HG03196 (cell line): ENCODE measurements around the gene KCP.

ENCODE experiments used
- ATAC-seq: cut with Tn5 transposase; IDR thresholded peaks from one replicate; pipeline ENCODE4 v1.9.1; 2021; ENCODE audit not compliant: unreplicated experiment

The KCP gene

DNA sequence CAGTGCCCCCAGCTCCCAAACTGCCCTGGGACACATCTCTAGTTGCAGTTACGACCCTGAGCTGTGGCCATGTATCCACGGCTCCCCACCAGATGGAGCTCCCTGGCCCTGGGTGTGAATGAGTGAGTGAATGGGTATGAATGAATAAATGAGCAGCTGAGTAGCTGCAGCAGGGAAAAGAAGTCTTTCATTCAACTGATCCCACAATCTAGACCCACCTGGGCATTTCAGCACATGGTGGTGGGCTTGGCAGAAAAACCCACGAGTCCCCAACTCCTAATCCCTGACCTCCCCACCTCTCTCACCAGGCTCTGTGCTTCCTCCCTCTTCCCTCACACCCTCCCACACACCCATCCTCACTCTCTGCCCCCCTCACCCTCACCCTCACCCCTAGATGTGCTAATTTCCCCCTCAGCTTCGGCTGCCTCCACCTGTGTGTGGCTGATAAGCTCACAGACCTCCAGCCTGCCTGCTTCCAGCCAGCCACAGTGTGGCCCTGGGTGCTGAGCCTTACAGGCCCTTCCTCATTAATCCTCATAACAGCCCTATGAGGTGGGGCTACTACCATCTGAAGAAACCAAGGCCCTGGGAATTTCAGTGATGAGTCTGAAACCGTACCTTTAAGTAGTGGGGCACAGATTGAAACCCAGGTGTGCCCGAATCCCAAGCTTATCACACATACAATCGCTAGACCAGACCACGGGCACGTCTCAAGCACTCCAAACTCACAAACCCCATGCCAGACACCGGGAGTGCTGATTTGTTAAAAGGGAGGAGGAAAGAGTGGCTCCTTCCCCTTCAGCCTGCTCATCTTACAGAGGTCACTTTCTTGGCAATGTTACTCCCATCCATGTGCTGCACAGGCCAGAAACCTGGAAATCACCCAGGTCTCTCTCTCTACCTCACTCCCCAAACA, 50.1 kb downstream of the KCP start:
- no peak for ATAC-seq

DNA sequence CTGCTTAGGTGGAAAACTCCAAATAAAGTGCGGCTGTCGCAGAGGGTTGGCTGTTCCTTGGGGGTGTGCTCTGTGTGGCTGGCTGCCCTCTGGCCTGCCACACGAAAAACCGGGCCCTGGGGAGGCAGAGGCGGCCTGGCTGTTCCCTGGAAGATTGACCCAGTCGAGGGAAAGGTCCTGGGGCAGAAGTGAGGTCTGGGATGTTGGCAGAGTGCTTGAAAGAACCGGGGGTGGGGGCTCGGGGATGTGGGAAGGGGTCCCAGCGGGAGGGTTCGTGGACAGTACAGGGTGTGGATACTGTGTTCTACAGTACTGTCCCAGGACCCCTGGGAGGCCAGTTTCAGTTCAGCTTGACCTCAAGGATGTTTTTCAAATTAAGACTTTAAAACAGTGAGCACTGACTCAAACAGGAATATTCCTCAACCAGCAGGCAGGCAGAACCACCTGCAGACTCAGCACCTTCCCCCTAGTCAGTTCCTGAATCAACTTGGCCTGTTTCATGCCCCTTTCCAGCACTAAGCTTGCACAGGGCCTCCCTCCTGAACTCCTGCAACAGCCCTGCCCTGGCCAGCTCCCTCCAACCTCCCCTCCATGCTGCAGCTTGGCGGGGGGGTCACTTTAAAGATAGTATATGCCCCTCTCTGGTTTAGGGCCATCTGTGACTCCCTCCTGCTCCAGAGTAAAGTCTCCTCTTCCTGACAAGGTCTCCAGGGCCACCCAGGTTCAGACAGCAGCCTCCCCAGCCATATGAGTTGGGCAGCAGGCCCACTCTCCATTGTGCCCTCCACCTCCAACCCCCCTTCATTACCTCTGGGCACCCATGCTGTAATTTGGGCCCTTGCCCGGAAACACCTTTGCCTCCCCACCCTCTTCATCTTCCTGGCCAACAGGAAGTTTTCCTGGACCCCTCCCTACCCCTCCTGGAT, 51.0 kb downstream of the KCP start:
- no peak for ATAC-seq

DNA sequence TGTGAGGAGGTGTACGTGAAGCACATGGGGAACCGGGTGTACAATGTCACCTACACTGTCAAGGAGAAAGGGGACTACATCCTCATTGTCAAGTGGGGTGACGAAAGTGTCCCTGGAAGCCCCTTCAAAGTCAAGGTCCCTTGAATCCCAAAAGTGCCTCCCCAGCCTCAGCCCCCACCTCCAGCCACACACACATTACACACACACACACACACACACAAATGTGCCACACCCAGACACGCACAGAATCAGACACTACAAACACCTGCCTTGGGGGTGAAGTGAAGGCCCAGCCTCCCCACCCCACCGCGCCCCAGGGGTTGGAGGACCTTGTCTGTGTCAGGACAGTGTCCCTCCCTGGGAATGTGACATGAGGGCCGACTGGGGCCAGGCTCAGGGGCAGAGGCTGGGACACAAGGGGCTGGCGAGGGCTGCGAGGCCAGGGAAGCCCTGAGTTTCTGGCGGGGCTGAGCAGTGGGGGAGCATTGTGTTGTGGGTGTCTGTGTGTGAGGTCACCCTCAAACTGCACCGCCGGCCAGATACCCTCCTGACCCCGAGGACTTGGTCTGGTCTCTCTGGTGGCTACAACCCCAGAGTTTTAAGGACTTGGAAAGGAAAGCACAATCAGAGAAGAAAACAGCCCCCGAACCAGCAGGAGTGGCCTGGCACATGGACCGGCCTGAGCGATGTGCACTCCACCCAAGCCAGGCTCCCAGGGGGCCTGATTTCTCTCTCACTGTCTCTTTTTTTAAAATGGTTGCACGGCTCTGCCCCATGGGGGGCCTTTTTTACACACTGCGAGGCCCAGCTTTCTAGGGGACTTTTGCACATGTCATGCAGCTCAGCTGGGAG, 51.9 kb downstream of the KCP start:
- no peak for ATAC-seq

DNA sequence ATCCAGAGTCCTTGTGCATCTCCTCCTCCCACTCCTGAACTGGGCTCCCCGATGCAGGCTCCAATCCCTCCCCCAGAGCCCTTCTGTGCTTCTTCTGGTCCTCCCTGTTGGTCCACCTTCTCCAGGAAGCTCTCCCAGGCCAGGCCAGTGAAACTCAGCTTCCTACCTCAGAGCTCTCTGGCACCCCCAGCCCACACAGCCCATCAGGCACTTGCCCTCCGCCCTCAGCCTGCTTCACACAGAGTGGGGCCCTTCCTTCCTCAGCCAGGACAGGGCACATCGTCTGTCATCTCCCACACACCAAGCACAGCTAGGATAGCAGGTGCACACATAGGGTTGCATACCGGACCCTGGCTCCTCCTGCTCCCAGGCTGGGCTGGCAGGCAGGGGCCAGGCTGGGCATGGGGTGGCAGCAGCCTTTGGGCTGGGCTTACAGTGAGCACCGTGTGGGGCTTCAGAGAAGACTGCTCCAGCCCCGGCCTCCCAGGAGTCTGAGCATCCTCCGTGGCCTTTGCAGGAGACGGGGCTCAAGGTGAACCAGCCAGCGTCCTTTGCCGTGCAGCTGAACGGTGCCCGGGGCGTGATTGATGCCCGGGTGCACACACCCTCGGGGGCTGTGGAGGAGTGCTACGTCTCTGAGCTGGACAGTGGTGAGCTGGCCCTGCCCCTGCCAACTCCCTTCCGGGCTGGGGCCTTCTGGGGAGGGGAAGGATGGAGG, 54.3 kb downstream of the KCP start:
- ATAC-seq = no peak

DNA sequence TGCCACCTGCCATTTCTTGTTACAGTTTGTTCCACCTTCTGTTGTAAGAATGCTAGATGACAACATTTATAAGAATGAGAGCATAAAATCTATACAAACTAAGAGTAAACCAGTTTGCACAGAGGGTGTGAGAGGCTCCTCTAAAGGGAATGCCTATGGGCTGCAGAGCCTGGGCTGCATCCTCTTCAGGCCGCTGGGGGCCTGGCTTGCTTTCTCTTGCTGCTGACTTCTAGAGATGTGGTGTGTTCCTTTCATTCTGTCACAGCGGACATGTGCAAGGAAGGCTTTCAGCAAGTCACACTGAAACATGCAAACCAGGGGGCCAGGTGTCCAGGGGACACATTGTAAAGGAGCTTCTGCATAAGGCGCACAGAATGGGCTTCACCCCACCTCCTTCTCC, 55.0 kb downstream of the KCP start:
- no peak for ATAC-seq

DNA sequence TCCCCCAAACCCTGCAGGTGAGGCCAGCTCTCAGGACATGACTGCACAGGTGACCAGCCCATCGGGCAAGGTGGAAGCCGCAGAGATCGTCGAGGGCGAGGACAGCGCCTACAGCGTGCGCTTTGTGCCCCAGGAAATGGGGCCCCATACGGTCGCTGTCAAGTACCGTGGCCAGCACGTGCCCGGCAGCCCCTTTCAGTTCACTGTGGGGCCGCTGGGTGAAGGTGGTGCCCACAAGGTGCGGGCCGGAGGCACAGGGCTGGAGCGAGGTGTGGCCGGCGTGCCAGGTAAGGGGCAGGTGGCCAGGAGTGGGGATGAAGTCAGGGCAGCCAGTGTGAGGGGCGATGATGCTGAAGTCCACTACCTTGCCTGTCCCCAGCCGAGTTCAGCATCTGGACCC, 56.1 kb downstream of the KCP start:
- ATAC-seq = no peak

DNA sequence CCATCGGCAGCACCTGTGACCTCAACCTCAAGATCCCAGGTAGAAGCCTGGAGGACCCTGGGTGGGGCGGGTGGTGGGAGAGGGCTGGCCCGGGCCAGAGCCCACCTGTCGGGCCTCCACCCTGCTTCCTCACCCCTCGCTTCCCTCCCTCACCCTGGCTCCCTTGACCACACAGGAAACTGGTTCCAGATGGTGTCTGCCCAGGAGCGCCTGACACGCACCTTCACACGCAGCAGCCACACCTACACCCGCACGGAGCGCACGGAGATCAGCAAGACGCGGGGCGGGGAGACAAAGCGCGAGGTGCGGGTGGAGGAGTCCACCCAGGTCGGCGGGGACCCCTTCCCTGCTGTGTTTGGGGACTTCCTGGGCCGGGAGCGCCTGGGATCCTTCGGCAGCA, 56.7 kb downstream of the KCP start:
- no peak for ATAC-seq

DNA sequence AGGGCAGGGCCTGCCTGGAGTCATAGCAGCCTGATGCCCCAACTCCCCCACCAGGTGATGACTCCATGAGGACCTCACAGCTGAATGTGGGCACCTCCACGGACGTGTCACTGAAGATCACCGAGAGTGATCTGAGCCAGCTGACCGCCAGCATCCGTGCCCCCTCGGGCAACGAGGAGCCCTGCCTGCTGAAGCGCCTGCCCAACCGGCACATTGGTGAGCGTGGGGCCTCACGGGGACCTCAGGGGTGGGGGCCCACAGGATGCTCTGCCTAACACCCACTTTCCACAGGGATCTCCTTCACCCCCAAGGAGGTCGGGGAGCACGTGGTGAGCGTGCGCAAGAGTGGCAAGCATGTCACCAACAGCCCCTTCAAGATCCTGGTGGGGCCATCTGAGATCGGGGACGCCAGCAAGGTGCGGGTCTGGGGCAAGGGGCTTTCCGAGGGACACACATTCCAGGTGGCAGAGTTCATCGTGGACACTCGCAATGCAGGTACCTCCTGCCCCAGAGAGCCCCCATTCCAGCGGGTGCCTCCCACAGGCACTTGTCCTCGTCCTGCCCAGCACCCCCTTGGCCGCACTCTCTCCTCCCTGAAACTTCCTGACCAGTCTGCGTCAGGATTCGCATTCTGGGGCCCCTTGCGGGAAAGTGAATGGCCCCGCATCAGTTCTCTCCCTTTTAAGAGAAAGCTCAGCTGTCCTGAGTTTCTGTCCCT, 57.8 kb downstream of the KCP start:
- ATAC-seq = no peak

DNA sequence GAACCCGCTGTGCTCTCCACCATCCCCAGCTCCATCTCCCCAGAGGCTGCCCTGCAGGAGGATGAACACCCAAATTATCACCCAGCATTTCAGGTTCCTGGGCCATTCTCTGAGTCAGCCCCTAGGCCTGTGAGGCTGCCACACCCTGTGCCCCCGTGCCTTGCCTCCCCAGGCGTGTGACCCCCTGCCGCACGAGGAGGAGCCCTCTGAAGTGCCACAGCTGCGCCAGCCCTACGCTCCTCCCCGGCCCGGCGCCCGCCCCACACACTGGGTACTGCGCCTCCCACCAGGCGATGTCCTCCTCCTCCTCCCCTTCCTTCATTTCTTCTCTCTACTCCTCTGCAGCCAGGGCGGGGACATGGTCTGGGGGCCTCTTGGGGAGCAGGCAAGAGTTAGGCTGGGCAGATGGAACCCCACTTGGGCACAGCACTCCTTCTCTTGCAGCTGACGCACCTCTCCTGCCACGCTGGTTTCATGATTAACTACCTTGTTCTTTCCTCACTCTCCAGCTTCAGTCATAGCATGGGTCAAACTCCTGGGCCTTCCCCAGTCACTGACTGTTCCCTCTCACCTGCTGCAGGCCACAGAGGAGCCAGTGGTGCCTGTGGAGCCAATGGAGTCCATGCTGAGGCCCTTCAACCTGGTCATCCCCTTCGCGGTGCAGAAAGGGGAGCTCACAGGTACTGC, 60.6 kb downstream of the KCP start:
- no peak for ATAC-seq

DNA sequence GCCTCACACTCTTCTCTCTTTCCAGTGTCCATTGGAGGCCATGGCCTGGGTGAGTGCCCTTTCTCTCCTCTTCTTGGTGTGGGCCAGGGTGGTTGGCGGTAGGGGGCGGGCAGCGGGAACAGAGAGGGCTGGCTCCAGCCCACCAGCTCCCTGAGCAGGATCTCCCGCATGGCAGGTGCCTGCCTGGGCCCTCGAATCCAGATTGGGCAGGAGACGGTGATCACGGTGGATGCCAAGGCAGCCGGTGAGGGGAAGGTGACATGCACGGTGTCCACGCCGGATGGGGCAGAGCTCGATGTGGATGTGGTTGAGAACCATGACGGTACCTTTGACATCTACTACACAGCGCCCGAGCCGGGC, 61.4 kb downstream of the KCP start:
- no peak for ATAC-seq

DNA sequence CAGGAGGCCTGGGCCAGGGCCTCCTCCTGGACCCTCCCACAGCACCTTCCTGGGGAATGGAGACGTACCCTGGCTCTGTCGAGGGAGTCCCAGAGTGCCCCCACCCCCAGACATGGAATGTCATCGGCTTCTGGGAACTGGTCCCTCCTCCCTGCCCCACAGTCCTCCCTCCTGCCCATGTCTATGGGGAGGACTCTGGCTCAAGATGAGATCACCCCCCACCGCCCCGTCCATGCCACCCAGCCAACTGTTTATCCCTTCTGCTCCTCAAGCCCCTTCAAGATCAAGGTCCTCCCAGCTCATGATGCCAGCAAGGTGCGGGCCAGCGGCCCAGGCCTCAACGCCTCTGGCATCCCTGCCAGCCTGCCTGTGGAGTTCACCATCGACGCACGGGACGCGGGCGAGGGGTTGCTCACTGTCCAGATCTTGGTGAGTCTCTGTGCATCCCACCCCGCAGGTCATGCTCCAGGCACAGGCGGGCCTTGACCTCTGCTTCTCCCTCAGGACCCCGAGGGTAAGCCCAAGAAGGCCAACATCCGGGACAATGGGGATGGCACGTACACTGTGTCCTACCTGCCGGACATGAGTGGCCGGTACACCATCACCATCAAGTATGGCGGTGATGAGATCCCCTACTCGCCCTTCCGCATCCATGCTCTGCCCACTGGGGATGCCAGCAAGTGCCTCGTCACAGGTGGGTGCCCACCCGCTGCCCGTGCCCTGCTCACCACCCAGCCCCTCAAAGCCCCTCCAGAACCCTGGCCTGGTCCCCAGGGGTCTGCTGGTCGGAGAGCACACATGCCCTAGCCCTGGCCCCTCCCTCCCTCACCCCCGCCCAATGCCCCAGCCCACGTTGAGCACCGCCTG, 62.0 kb downstream of the KCP start:
- no peak for ATAC-seq

DNA sequence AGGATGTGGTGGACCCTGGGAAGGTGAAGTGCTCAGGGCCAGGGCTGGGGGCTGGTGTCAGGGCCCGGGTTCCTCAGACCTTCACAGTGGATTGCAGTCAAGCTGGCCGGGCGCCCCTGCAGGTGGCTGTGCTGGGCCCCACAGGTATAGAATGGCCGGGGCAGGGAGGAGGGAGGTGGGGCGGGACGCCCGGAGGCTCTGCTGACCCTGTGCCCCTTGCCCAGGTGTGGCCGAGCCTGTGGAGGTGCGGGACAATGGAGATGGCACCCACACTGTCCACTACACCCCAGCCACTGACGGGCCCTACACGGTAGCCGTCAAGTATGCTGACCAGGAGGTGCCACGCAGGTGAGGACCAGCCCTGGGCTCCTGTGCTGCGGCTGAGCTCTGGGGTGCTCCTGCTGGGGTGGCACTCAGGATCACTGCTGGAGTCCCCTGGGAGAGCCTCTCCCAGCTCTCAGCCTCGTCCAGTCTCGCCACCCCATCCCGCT, 62.7 kb downstream of the KCP start:
- no peak for ATAC-seq

DNA sequence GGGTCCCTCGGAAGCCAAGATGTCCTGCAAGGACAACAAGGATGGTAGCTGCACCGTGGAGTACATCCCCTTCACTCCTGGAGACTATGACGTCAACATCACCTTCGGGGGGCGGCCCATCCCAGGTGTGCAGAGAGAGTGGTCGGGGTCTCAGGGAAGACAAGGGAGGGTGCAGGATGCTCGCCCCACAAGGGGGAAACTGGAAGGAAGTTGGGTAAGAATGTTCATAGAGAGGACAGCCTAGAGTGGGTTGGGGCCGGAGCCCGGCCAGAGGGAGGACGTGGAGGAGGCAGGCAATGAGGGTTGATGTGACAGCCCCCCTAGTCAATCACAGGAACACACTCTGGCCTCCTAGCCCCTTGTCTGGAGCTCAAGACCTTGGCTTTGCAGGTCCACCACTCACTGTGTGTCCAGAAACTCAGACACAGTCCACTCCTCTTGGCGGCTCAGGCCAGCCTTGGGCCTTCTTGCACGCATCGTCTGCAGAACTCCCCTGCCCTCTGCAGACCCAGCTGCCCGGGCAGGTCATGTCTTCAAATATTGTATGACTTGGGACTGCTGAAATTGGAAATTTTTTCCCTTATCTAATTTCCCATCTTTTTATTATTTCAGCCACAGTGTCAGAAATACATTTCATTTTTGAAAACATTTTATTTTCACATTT, 63.6 kb downstream of the KCP start:
- ATAC-seq = no peak

DNA sequence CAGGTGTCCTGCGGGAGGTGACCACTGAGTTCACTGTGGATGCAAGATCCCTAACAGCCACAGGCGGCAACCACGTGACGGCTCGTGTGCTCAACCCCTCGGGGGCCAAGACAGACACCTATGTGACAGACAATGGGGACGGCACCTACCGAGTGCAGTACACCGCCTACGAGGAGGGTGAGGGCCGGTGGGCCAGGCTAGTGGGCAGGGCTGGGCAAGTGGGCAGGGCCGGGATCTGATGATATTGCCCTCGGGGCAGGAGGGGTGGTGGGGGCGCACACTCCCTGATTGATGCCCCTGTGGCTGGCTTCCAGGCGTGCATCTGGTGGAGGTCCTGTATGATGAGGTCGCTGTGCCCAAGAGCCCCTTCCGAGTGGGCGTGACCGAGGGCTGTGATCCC, 64.5 kb downstream of the KCP start:
- no peak for ATAC-seq

DNA sequence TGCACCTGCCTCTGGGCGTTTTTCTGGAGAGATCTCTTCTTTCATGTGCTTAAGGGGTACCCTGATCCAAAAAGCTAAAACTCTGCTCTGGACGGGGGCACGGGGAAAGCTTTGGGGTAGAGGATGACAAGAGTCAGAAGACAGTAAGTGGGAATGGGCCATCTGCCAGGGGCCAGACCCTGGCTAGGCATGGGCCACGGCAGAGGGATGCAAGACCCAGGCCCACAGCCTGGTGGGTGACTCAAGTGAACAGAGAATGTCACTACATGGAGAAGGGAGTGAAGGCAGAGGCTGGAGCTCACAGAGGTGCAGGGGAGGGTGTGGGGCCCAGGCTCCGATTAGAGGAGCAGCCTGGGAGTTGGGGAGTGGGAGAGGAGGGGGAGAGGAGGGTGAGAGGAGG, 65.0 kb downstream of the KCP start:
- ATAC-seq = no peak

DNA sequence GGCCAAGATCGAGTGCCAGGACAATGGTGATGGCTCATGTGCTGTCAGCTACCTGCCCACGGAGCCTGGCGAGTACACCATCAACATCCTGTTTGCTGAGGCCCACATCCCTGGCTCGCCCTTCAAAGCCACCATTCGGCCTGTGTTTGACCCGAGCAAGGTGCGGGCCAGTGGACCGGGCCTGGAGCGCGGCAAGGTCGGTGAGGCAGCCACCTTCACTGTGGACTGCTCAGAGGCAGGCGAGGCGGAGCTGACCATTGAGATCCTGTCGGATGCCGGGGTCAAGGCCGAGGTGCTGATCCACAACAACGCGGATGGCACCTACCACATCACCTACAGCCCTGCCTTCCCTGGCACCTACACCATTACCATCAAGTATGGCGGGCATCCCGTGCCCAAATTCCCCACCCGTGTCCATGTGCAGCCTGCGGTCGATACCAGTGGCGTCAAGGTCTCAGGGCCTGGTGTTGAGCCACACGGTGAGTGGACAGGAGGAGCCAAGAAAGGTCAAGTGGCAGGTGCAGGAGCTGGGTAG, 65.7 kb downstream of the KCP start:
- ATAC-seq = no peak

DNA sequence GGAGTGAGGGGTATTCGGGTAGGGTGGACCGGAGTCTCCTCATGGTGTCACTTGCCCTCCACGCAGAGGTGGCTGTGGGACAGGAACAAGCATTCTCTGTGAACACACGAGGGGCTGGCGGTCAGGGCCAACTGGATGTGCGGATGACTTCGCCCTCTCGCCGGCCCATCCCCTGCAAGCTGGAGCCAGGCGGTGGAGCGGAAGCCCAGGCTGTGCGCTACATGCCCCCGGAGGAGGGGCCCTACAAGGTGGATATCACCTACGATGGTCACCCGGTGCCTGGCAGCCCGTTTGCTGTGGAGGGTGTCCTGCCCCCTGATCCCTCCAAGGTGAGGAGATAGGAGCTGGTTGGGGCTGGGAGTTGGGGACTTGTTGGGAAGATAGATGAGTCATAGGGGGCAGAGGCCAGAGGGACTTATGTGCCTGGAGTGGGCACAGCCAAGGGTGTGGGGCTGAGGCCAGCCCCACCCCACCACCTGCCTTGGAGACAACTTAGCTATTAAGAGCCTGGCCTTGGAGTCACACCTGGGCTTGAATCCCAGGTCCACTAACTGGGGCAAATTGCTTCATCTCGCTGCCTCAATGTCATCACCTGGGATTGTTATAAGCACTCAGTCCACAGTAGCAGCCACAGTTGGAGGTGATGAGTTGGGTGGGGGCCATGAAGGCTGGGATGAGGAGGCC, 66.4 kb downstream of the KCP start:
- ATAC-seq = no peak
